Measurements from ENCODE around the gene TDRD3. TPM values are rescaled to one million over a fixed set of nuclear protein-coding genes. Genes with fewer than 3 reads are reported as not detected.

Gene TDRD3
- total and polyA plus RNA-seq, 4 donors = 3.6 to 15.8 (median 6.2) TPM

GRCh38 chr13:60398907-60399589 lies 2.0 kb downstream of the TDRD3 start:
- Histone ChIP-seq H3K36me3 (ENCODE audit: control insufficient read depth in 4 of 4, insufficient read depth in 3 of 4, low read depth in 1 of 4, low read length in 3 of 4) (no peaks in the 10 kb centered on the region), H3K4me1 (ENCODE audit: control insufficient read depth in 4 of 4, insufficient read depth in 4 of 4, low read length in 3 of 4) (peaks cover 2 to 18% (median 12%) of the 10 kb centered on the region in 4 donors), H3K9me3 (ENCODE audit: control insufficient read depth in 4 of 4, low read length in 3 of 4) (no peaks in the 10 kb centered on the region), H3K9ac (ENCODE audit: low read depth in 1 of 2, low read length in 2 of 2) (no peak overlapping the region), H3K27me3 (ENCODE audit: control insufficient read depth in 4 of 4, insufficient read depth in 4 of 4, low read length in 3 of 4) (no peaks in the 10 kb centered on the region), H3K27ac (ENCODE audit: low read depth in 1 of 2, low read length in 2 of 2) (no peak overlapping the region), H3K4me3 (ENCODE audit: low read depth in 1 of 3, low read length in 3 of 3) (peak overlapping the region in 1 of 3 donors; percentile 98)
- no peak for DNase-seq (ENCODE audit: low spot score)
- WGBS = 76% methylated on average over 6 of the region's 6 CpGs
- TF ChIP-seq RXRA (IDR thresholded peaks at IDR 0.05) = no peak
- TF ChIP-seq REST (IDR thresholded peaks at IDR 0.05) = no peak
- no peak for TF ChIP-seq HNF4G (IDR thresholded peaks at IDR 0.05)
- no peak for TF ChIP-seq FOXA2 (IDR thresholded peaks at IDR 0.05)
- TF ChIP-seq CTCF (IDR thresholded peaks at IDR 0.05; ENCODE audit: low read depth, low read length, missing input control) = no peak
- no peak for TF ChIP-seq ATF3 (IDR thresholded peaks at IDR 0.05)
- no peak for TF ChIP-seq EGR1 (IDR thresholded peaks at IDR 0.05; ENCODE audit: low read depth in 2 of 2)
- no peak for TF ChIP-seq JUND (IDR thresholded peaks at IDR 0.05)
- no peak for TF ChIP-seq ZBTB33 (IDR thresholded peaks at IDR 0.05)
- TF ChIP-seq RAD21 (IDR thresholded peaks at IDR 0.05) = no peak
- TF ChIP-seq MAX (IDR thresholded peaks at IDR 0.05) = no peak
- no peak for TF ChIP-seq YY1 (IDR thresholded peaks at IDR 0.05)

- Histone ChIP-seq H3K27me3 (ENCODE audit: control insufficient read depth in 4 of 4, insufficient read depth in 4 of 4, low read length in 3 of 4) (no peaks in the 10 kb centered on the region), H3K27ac (ENCODE audit: low read depth in 1 of 2, low read length in 2 of 2) (no peak overlapping the region), H3K36me3 (ENCODE audit: control insufficient read depth in 4 of 4, insufficient read depth in 3 of 4, low read depth in 1 of 4, low read length in 3 of 4) (no peaks in the 10 kb centered on the region), H3K4me1 (ENCODE audit: control insufficient read depth in 4 of 4, insufficient read depth in 4 of 4, low read length in 3 of 4) (peaks cover 2 to 14% (median 12%) of the 10 kb centered on the region in 4 donors), H3K9me3 (ENCODE audit: control insufficient read depth in 4 of 4, low read length in 3 of 4) (no peaks in the 10 kb centered on the region), H3K9ac (ENCODE audit: low read depth in 1 of 2, low read length in 2 of 2) (no peak overlapping the region), H3K4me3 (ENCODE audit: low read depth in 1 of 3, low read length in 3 of 3) (no peak overlapping the region)
- TF ChIP-seq FOXA2 (IDR thresholded peaks at IDR 0.05) (no peak), REST (IDR thresholded peaks at IDR 0.05) (no peak), EGR1 (IDR thresholded peaks at IDR 0.05; ENCODE audit: low read depth in 2 of 2) (no peak), HNF4A (conservative IDR thresholded peaks at IDR 0.05) (no peak)
- no peak for DNase-seq (ENCODE audit: low spot score)
These were observed 5.0 kb downstream of the TDRD3 start for GRCh38 chr13:60402022-60402421.

Measured in liver (tissue), 9 donors.